ENCODE data around the gene DMRT2.

GRCh38 chr9:1034271-1034670, 15.9 kb upstream of the DMRT2 start:
- TF ChIP-seq CTCF (IDR thresholded peaks at IDR 0.05), result no peak
- no peak for TF ChIP-seq POLR2A (IDR thresholded peaks at IDR 0.05)
- TF ChIP-seq POLR2AphosphoS5 (IDR thresholded peaks at IDR 0.05), result no peak
